HL-60 (cell line): Measurements from ENCODE around the gene ARL3.
"Not testable (repeated sequence)": the region's sequence is repeated elsewhere in the genome, so short reads cannot be mapped to it uniquely, and the experiment has no call there.

ENCODE experiments used
- DNase-seq, 2 experiments: peaks; one replicate each; pipeline ENCODE4 v3.0.0-alpha.2; 2010 to 2020; ENCODE audit warnings: low read depth in 1 of 2, low spot score in 1 of 2
- H3K27ac ChIP-seq: fragments of 250-450 bp; sonication (Bioruptor Pico); replicated peaks from 2 replicates; pipeline ENCODE4 v1.5.1; 2020; ENCODE audit warnings: mild to moderate bottlenecking, moderate library complexity
- H3K27me3 ChIP-seq: fragments of 250-450 bp; sonication (Bioruptor Pico); 2 replicates; pipeline ENCODE4 v1.5.1; 2021; ENCODE audit warnings: mild to moderate bottlenecking, moderate library complexity; ENCODE audit not compliant: insufficient read depth, poor library complexity, severe bottlenecking
- H3K4me3 ChIP-seq: replicated peaks from 2 replicates; pipeline ENCODE4 v1.5.1; 2011; ENCODE audit warnings: mild to moderate bottlenecking, control low read depth, low read length; ENCODE audit not compliant: insufficient read depth
- CTCF ChIP-seq: IDR thresholded peaks from one replicate; pipeline ENCODE4 v1.5.1; 2011; ENCODE audit warnings: low read length, control low read depth, inconsistent platforms; ENCODE audit not compliant: insufficient read depth
- GABPA ChIP-seq: IDR thresholded peaks from 2 replicates; pipeline ENCODE4 v1.6.1; 2012; ENCODE audit warnings: low read depth
- POLR2AphosphoS5 ChIP-seq: IDR thresholded peaks from 2 replicates; pipeline ENCODE4 v1.6.1; 2012; ENCODE audit warnings: low read depth
- SPI1 ChIP-seq: IDR thresholded peaks from 2 replicates; pipeline ENCODE4 v1.6.1; 2012; ENCODE audit warnings: low read depth, mild to moderate bottlenecking, borderline replicate concordance
- TF ChIP-seq, protein P1 (sequence below): IDR thresholded peaks from 2 replicates; pipeline ENCODE4 v1.6.1; 2012; ENCODE audit warnings: low read depth; ENCODE audit not compliant: insufficient replicate concordance

ARL3 gene

GRCh38 chr10:102669206-102670064 lies 44.8 kb downstream of the ARL3 start:
- Histone ChIP-seq H3K27me3 (no peaks in the 10 kb centered on the region), H3K4me3 (no peak overlapping the region), H3K27ac (no peak overlapping the region)
- DNase-seq = no peak
- TF ChIP-seq CTCF (peak; percentile 10), SPI1 (no peak)

- no peak overlapping the region for H3K27ac ChIP-seq
- TF ChIP-seq, protein P1, sequence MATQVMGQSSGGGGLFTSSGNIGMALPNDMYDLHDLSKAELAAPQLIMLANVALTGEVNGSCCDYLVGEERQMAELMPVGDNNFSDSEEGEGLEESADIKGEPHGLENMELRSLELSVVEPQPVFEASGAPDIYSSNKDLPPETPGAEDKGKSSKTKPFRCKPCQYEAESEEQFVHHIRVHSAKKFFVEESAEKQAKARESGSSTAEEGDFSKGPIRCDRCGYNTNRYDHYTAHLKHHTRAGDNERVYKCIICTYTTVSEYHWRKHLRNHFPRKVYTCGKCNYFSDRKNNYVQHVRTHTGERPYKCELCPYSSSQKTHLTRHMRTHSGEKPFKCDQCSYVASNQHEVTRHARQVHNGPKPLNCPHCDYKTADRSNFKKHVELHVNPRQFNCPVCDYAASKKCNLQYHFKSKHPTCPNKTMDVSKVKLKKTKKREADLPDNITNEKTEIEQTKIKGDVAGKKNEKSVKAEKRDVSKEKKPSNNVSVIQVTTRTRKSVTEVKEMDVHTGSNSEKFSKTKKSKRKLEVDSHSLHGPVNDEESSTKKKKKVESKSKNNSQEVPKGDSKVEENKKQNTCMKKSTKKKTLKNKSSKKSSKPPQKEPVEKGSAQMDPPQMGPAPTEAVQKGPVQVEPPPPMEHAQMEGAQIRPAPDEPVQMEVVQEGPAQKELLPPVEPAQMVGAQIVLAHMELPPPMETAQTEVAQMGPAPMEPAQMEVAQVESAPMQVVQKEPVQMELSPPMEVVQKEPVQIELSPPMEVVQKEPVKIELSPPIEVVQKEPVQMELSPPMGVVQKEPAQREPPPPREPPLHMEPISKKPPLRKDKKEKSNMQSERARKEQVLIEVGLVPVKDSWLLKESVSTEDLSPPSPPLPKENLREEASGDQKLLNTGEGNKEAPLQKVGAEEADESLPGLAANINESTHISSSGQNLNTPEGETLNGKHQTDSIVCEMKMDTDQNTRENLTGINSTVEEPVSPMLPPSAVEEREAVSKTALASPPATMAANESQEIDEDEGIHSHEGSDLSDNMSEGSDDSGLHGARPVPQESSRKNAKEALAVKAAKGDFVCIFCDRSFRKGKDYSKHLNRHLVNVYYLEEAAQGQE = no peak
- TF ChIP-seq POLR2AphosphoS5 (no peak), CTCF (no peak), SPI1 (no peak), GABPA (no peak)
- no peak for DNase-seq
Observed at GRCh38 chr10:102668326-102669107, 45.7 kb downstream of the ARL3 start.

DNA sequence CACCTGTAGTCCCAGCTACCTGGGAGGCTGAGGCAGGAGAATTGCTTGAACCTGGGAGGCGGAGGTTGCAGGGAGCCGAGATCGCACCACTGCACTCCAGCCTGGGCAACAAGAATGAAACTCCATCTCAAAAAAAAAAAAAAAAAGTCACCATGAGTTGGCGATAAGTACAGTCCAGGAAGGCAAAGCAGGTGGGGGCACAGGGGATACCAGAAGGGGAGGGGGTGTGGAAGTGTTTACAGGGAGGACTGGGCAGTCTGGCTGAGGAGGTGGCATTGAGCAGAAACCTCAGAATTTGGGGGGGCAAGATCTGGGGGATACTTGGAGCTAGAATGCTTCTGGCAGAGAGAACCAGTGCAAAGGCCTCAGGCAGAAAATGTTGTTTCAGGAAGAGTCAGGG lies 46.8 kb downstream of the ARL3 start:
- H3K27me3 ChIP-seq, H3K4me3 ChIP-seq, H3K27ac ChIP-seq, DNase-seq: not testable (repeated sequence)

More at GRCh38 chr10:102668326-102669107, 45.7 kb downstream of the ARL3 start:
- no peak overlapping the region for H3K4me3 ChIP-seq
- H3K27me3 ChIP-seq = no peaks in the 10 kb centered on the region

DNA sequence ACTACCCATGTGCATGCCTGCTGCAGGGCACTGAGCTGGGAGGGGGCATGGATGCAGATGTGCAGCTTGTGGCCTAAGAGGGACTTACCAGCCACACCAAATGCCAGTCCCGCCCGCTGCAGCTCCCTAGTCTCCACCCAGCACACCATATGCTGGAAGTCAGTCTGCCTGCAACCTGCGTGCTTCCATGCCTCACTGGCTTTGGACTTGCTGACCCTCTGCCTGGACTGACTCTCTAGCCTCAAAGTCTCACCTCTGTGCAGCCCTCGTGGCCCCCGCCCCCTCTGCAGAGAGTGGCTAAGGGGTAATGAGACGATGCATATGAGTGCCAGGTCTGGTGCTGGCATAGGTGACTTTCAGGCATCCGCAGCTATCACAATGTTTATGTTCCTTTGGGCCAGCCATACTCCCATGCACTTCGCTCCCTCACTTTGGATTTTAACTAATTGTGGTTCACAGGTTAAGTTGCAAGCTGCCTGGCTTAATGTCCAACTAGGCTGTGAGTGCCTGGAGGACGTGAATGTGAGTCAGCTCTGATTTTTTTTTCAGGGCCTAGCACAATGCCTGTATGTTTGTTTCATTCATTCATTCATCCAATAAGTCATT lies 48.2 kb downstream of the ARL3 start:
- H3K27me3 ChIP-seq = no peaks in the 10 kb centered on the region
- H3K4me3 ChIP-seq = no peak overlapping the region
- no peak overlapping the region for H3K27ac ChIP-seq
- TF ChIP-seq, protein P1 = no peak
- no peak for TF ChIP-seq CTCF
- no peak for DNase-seq
